OCI-LY7 (cell line): ENCODE measurements around the gene CRB2.

Source experiments
- EZH2phosphoT487 ChIP-seq: fragments of 200-600 bp; sonication (generic); IDR thresholded peaks from 2 replicates; pipeline ENCODE4 v1.6.1; 2018; ENCODE audit warnings: low read depth, borderline replicate concordance, mild to moderate bottlenecking, mixed run types, antibody characterized with exemption, low read length, moderate library complexity, mixed read lengths
- TF ChIP-seq, protein P1 (sequence below): fragments of 200-600 bp; sonication (generic); conservative IDR thresholded peaks from 2 replicates; pipeline ENCODE4 v1.5.1; 2014; ENCODE audit warnings: mild to moderate bottlenecking, antibody characterized with exemption, low read length, moderate library complexity, mixed read lengths

DNA sequence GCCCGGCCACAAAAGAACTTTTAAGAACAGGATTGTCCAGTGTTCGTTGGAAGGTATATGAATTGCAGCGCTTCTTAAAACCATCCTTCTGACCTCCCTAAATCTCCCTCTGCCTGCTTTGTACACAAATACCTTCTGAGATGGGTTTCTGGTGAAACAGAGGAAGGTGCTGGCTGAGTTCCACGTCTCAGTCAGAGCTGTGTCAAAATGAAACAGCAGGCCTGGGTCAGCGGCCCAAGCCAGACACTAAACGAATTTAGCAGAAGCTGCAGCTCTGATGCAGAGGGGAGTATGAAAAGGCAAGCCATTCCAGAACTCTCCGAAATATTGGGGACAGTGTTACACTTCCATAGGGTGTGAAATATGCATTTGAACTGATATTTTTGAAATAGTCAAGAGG is 37.8 kb upstream of the CRB2 start:
- TF ChIP-seq, protein P1, sequence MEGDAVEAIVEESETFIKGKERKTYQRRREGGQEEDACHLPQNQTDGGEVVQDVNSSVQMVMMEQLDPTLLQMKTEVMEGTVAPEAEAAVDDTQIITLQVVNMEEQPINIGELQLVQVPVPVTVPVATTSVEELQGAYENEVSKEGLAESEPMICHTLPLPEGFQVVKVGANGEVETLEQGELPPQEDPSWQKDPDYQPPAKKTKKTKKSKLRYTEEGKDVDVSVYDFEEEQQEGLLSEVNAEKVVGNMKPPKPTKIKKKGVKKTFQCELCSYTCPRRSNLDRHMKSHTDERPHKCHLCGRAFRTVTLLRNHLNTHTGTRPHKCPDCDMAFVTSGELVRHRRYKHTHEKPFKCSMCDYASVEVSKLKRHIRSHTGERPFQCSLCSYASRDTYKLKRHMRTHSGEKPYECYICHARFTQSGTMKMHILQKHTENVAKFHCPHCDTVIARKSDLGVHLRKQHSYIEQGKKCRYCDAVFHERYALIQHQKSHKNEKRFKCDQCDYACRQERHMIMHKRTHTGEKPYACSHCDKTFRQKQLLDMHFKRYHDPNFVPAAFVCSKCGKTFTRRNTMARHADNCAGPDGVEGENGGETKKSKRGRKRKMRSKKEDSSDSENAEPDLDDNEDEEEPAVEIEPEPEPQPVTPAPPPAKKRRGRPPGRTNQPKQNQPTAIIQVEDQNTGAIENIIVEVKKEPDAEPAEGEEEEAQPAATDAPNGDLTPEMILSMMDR = no peak
- no peak for TF ChIP-seq EZH2phosphoT487
